CD4-positive, alpha-beta T cell treated with Interleukin-15 for 4 hours (primary cell): ENCODE results near the gene SHISA7.

Experiments
- DNase-seq: peaks from one replicate; pipeline ENCODE4 v3.0.0-alpha.2; 2020; ENCODE audit warnings: low spot score

SHISA7 gene

DNA sequence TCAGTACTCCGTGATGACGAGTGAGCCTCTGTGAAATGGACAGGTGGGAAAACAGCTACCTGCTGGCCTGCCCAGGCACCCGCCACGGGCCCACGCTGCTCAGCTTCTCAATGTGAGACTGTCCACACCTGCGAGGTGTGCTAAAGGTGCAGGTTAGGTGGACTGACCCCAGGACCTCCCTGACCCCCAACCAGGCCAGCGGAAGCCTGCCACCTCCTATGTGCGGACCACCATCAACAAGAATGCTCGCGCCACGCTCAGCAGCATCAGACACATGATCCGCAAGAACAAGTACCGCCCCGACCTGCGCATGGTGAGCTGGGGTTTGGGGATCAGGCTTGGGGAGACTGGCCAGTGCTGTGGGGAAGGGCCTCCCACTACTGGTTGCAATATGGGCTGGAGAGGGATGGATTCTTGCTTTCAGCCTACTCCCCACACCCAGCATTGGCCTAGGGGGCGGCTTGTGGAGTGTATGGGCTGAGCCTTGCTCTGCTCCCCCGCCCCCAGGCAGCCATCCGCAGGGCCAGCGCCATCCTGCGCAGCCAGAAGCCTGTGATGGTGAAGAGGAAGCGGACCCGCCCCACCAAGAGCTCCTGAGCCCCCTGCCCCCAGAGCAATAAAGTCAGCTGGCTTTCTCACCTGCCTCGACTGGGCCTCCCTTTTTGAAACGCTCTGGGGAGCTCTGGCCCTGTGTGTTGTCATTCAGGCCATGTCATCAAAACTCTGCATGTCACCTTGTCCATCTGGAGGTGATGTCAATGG is 55.2 kb downstream of the SHISA7 start:
- DNase-seq = no peak

DNA sequence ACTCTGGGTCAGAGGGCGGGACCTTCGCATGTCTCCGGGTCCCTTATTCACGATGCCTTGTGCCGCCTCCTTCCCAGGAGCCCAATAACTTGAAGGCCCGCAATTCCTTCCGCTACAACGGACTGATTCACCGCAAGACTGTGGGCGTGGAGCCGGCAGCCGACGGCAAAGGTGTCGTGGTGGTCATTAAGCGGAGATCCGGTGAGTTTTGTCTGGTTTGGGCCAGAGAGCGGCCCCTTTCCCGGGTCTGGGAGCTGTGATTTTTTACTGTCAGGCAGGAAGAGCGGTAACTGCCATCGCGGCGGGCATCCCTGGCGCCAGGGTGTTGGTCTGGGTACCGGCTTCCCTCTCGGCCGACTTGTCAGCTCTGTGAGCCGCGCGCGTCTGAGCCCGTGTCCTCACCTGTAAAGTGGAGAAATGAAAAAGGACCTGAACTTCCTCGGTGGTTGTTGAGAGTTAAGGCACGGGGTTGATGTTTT is 56.6 kb downstream of the SHISA7 start:
- no peak for DNase-seq

DNA sequence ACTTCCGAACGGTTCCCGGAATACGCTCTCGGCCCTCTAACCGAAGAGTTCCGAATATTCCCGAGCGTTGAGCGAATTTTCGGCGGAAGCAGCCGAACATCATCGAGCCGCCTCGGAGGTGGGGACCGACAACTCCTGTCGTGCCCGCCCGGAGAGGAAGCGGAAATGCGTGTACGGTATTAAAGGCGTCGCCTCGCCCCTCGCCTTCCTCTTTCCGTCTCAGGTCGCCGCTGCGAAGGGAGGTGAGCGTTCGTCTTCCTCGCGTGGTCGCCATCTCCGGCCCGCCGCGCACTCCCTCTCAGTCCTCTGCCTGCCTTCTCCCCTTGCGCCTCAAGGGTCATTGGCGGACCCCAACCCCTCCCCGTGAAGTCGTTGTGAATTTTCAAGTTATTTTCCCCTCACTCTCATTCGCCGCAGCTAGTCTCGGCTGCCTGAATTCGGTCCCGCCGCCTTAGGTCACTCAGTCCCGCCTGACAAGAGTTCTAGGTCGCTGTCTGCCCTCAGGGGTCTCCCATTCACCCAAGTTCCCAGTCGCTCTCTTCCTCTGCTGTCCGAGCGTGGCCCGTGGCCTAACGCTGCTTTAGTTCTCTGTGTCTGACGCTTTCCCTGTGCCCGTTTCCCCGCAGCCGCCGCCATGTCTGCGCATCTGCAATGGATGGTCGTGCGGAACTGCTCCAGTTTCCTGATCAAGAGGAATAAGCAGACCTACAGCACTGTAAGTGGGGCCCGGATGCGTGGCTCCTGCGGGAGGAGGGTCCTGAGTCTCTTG is 57.2 kb downstream of the SHISA7 start, which contains the start of gene RPL28:
RPL28 (plus strand) TSS at position 209 of the 769 bp plus-strand sequence; CDS start at position 635, 426 bp downstream.
- peak; percentile 99 for DNase-seq

DNA sequence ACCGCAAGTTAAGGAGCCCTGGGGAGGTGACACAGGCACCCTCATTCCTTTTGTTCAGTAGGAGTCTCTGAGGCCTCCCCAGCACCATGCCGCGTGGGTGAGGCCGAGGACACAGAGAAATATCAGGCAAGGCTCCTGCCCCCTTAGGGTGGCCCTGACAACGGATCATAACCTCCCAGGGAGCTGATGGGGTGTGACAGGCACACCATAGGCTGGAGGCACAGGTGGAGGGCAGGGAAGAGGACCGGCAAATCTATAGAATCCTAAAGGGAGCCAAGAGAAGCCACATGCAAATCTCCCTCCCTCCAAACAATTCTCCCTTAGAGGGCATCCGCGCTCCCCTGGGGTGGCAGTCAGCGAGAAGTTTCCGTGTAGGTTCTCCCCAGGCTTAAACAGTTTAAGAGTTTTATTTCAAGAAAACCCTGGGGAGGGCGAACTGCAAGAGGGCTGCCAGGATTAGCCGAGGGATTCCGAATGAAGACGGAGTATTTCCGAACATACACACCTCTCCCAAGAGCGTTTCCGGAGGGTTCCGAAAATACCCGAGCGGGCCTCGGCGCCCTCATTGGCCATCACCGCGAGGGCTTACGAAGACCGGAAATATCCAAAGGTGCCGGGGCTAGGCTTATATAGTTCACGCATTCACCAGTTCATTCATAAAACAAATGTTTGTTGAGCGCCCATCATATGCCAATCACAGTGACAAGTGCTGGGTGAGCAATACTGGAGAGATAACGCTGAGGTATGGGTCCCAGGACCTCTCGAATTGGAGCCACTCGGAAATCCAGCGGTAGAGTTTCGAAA is 58.0 kb downstream of the SHISA7 start:
- DNase-seq = peak; percentile 98

DNA sequence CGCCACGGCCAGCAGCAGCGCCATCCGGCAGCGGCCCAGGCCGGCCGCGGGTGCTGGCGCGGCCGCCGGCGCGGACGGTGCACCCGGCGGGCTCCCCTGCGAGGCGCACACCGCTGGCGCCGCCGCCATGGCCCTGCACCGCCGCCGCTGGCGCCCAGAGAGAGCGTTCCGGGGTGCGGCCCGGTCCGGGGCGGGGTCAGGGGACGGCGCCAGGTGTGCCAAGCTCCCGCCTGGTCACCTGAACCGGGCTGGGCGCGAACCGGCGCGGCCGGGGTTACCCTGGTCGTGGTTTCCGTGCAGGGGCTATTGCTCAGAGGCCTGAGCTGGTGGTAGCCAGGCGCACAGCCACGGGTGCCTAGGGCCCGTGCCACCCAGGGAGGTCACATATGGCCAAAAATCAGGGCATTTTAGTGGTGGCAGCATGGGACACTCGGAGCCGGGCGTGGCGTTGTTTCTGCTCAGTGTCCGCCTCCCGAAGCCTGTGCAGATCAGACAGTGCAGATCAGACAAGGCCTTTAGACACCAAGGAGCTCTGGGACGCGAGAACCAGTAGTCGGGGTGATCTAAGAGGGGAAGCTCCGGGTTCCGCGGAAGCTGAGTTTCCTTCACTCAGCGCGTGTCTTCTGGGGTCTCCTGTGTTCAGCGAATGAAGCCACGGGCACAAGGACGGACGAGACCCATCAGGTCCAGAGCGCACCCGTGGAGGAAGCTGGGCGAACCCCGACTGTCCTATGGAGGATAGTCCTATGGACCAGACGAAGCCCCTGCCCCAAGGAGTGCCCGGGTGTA is 58.8 kb downstream of the SHISA7 start, which contains the start of gene TMEM238:
TMEM238 (minus strand) TSS at position 162 of the 789 bp plus-strand sequence; CDS start at position 129, 33 bp downstream.
- no peak for DNase-seq

DNA sequence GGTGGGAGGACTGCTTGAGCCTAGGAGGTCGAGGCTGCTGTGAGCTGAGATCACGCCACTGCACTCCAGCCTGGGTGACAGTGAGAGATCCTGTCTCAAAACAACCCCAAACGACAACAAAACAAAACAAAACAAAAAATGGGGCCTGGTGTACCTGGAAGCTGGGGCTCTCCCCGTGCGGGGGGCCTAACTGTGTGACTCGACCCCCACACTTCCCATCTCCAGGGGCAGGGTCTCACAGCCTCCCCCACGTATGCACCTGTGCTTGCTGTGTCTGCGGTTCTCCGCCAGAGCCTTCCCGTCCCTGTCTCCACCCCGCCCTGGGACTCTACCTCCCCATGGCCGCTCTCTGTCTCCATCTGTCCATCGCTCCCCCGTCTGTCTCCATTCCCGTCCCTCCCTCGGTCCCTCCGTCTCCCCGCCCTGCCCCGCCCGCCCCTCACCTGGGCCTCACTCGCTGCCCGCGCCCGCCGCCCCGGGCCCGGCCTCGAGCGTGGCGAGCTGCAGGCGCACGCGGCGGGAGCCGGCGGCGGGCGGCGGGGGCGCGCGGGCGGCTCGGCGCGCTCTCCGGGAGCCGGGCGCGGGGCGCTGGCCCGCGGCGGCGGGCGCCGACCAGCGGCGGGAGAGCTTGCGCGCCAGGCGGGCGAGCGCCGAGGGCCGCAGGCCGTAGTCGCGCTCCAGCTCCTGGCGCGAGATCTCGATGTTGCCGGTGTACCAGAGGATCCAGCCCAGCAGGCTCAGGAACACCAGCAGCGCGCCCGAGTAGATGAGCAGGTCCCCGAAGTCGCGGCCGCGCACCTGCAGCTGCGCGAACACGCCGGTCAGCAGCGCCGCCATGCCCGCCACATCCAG is 59.6 kb downstream of the SHISA7 start:
- peak; percentile 41 for DNase-seq

DNA sequence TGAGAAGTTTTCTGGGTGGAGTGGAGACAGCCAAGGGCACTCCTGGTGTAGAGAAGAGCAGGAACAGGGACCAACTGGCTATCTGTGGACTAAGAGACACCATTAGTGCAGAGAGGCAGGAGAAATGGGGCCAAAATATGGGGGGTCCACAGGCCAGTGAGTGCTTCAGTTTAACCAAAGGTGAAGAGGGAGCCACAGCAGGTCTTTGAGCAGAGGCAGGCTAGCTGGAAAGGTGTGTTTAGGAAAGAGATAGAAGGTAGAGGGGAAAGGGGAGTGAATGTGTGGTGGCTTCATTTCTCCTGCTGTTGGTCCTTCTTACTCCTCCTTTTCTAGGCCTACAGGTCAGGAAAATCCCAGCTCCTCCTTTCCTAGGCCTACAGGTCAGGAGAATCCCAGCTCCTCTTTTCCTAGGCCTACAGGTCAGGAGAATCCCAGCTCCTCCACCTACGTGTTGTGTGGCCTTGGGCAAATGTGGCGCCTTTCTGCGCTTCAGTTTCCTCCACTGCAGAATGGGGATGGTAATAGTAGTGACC is 60.5 kb downstream of the SHISA7 start:
- DNase-seq = no peak

DNA sequence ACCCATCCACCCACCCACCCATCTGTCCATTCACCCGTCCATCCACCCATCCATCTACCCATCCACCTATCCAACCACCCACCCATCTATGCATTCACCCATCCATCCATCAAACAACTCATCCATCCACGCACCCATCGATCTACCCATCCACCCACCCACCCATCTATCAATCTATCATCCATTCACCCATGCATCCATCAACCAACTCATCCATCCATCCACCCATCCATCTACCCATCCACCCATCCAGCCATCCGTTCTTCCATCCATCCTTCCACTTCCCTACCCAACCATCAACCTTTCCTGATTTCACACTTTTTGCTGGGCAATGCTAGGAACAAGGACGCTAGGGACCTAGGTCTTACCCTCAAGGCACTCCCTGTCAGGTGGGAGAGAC is 61.1 kb downstream of the SHISA7 start:
- DNase-seq = no peak

DNA sequence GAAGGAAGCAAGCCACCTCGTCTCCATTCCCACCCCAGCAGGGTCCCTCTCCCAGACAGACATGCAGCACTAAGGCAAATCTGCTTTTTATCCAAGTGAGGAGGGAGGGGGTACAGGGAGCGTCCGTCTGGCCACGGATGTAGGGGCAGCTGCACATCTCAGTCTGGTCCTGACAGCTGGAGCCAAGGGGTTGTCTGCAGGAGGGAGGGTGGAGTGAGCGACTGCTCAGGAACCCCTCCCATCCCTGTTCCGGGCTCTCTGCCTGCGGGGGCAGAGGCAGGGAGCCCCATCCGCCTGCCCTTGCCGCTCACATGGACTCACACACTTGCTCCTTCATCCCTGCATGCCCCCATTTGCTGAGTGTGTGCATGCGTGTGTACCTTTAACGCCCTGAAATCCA is 63.9 kb downstream of the SHISA7 start:
- DNase-seq = no peak
